Activated CD4-positive, alpha-beta T cell treated with anti-CD3 and anti-CD28 coated beads, Interleukin-2, amount 50 U/mL, for 48 hours (primary cell): ENCODE data around the gene CAV3.
"Not testable (repeated sequence)": the region's sequence is repeated elsewhere in the genome, so short reads cannot be mapped to it uniquely, and the experiment has no call there.

Experiments
- DNase-seq, 2 experiments: peaks; one replicate each; pipeline ENCODE4 v3.0.0-alpha.2; 2020

Gene CAV3

DNA sequence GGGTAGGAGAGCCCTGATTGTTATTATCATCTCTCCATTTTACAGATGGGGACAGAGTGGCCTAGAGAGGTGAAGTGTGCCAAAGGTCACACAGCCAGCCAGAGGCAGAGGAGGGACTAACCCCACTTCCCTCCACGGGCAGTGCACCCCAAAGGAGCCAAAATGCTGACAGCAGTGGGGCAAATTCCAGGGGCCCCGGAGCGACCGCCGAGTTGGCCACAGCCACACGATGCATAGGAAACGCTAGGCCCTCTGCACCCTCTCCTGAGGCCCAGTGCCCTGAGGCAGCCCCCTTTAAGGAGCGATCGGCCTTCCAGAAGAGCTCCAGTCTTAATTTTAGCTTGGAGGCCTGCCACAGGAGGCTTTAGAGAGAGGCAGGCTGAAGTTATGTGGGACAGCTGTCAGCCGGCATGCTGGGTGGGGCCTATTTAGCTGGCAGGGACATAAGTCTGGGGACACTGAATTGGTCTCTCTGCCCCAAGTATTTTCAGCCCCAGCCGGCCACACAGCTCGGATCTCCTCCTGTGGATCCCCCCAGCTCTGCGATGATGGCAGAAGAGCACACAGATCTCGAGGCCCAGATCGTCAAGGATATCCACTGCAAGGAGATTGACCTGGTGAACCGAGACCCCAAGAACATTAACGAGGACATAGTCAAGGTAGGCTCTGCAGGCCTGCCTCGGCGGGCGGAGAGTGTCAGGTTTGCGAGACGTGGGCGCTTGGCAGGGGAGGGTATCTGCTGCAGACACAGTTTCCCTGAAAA is at the start of gene CAV3:
TSS of gene CAV3 (plus strand) at position 471 of the 763 bp plus-strand sequence. CDS start at position 546, 75 bp downstream.
- no peak for DNase-seq

DNA sequence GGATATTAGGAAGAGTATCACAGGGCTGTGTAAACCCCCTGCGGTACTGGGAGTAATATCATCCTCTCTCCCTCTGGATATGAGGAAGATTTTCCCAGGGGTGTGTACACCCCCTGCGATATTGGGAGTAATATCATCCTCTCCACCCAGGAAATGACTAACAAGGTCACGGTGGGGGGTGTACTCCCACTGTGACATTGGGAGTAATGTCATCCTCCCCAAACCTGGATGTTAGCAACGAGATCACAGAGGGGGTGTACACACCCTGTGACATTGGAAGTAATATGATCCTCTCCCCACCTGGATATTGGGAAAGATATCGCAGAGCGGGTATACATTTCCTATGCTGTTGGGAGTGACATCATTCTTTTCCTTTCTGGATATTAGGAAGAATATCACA is 48.6 kb upstream of the CAV3 start:
- not testable (repeated sequence) for DNase-seq

DNA sequence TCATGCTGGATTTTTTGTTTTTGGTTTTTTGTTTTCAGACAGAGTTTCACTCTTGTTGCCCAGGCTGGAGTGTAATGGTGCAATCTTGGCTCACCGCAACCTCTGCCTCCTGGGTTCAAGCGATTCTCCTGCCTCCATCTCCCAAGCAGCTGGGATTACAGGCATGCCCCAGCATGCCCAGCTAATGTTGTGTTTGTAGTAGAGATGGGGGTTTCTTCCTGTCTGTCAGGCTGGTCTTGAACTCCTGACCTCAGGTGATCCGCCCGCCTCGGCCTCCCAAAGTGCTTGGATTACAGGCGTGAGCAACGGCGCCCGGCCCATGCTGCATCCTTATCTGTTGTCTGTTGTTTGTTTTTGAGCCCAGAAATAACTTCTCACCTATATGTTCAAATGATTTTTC is 42.3 kb upstream of the CAV3 start:
- not testable (repeated sequence) for DNase-seq

DNA sequence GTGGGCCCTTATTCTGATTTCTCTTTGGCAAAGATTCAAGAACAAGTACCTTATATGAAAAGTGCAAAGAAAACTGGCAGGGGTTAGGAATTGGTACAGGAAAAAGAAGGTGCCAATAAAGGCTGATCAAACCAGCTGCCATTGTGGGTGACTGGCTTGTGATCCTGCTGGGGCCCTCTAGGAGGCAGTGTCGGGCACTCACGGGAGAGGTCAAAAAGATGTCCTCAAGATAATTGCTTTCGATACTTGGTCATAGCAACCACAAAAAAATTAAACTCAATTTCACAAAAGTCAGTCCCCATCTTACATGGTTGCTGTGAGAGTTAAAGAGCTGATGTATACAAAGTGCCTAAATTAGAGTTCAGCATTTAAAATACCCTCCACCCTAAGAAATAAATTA is 31.0 kb upstream of the CAV3 start:
- DNase-seq, result no peak

DNA sequence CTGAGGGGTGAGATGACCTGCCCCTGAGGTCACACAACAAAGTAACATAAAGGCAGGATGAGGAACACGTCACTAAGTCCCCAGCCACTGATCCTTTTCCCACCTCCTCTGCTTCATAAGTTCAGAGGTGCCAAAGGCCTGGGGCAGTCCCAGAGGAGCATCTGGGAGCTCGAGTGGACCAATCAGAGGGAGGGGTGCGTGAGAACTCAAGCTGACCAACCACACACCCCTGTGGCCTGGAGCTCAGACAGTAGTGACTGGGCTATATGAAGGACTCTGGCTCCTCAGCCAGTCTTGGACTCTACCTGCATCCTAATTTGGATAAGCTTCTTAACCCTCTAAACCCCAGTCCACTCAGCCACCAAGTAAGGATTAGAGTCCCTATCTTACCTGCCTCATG is 28.0 kb upstream of the CAV3 start:
- DNase-seq, result no peak

DNA sequence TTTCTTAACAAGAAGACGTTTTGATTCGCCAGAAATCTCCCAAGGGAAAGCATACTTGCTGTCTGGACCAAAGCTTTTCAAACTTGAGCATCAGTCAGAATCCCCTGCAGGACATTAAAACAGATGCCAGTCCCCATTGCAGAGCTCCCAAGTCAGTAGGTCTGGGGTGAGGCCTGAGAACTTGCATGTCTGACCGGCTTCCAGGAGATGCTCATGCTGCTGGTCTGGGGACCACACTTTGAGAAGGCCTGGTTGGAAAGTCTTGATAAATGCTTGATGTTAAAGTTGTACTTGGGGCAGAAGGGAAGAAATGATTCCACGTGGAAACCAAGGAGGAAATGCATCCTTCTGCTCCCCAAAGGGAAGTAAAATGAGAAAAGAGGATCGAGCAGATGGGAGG is 24.3 kb upstream of the CAV3 start:
- DNase-seq, result no peak

DNA sequence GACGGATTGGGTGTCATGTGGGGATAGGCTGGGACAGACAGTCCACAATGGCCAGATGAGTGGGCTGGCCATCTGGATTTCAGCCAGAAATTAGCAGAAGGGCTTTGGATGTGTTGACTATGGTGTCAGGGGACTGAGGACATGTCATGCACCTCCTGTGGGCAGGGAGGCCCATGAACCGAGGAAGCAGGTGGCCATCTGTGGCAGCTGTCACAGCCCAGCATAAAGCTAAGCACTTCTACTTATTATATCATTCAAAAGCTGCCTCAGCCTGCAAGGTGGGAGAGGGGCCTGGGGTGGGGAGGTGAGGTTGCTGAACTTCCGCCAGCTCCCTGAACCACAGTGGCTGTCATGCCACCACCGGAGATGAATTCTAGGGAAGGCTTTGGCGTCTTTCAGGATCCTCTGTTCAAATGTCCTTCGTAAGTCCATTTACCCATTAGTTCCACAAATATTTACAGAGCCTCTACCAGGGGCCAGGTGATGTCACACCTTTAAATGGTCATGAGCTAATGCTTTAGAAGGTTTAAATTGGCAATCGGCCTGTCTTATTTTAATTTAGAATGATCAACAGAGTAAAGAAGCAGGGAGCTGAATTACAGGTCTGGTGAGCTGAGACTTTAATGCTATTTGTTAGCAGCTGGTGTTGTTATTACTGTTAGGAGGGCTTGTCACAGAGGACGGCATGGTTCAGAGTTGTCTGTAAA is 23.6 kb upstream of the CAV3 start:
- no peak for DNase-seq

DNA sequence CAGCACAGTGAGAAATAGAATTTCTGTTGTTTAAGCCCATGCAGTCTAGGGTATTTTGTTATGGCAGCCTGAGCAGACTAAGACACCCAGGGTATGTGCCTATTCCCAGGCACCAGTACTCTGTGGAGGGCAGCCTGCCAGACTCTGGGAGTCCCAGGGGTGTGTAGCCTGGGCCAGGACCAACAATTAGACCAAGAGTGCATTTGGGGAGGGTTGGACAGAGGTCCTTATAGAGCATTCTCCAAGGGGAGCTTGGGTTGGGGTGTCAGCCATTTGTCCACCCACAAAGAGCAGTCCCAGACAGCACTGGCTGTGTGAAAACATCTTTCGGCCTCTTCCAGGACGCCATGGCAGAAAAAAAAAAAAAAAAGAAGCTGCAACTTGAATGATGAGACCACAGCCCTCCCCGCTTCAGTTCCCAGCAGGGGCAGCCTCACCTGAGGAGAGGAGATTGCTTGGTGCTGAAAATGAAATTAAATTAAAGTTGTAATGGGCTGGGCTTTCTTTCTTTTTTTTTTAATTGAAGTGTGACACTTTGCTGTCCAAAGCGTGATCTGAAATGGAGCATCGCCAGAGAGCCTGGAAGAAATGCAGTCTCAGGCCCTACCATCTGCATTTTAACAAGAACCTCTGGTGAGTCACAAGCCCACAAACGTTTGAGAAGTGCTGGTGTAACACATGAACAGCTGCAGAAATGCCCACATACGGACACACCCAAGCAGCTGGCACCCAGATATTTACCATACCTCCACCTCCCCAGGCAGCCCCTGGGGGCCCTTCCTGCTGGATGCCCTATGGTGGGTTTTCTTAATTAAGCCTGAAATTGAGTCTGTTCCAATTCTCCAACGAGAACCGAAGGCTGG is 21.3 kb upstream of the CAV3 start:
- DNase-seq, result no peak

DNA sequence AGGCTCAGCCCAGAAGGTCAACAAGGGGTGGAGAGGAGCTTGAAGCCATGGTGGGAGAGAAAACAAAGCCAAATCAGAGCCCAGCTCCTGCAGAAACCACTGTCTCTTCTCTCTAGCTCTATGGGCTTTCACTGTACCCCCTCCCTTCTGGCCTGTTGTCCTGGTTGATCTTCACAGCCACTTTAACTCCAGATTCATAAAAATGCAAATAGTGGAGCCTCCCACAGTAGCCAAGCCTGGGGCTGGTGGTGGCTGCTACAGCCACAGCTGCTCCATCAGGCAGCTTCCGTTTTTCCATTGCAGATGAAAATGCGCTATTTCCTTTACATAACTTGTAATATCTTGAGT is 20.7 kb upstream of the CAV3 start:
- no peak for DNase-seq

DNA sequence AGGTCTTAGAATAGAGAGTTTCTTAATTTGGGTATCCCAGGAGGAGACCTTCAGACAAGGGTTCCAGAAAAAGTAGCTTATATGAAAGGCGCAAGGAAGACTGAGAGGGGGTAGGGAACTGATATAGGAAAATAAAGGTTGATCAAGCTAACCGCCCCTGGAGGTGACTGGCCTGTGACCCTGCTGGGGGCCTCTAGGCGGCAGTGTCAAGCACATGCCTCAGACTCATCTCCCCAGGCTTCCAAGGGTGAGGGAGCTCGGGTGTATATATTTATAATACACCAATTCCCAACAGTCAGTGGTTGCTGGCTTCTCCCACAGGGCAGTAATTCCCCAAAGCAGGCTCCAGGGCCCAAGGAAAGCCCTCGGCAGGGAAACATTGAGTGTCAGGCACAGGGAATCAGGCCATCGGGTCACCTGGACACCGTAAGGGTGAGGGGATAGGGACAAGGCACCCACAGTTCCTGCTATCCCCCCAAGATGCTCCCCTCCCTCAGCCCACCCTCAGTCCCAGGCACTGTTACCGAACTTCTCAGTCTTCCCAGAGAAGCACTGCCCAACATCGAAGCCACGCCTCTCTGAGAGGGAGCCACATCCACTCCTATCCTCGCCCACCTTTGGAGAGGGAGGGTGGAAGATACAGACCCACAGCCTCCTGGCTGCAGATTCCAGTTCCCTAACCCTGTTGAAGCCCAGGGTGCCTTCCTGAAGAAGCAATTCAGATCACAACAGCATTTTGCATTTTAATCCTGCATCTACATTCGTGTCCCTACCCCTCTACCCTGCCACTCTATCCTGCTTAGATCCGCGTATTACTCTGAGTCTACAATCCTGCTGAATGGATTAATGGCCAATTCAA is 19.5 kb upstream of the CAV3 start:
- no peak for DNase-seq

DNA sequence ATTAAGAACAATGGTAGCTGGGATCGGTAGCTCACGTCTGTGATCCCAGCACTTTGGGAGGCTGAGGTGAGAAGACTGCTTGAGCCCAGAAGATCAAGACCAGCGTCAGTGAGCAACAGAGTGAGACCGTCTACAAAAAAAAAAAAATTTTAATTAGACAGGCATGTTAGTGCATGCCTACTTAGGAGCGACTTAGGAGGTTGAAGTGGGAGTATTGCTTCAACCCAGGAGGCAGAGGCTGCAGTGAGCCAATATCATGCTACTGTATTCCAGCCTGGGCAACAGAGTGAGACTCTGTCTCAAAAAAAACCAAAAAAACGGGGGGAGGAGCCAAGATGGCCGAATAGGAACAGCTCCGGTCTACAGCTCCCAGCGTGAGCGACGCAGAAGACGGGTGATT is 17.8 kb upstream of the CAV3 start:
- DNase-seq, result not testable (repeated sequence)

DNA sequence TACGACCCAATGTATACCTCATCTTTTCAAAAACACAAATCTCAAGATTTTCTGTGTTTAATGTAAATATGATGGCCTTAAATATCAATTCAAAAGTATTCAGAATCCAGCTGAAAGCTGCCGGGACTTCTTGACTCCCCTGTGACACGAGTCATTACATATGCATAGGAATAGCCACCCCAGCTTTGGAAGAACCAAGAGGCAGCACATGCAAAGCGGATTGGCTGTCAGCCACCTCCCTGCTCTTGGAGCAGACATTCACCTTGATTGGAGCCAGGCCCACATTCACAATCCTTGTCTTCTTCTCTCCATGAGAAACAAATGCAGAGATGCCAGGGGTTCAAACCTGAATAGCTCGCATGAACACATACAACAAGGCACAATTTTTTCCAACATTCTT is 10.8 kb upstream of the CAV3 start:
- DNase-seq, result no peak

DNA sequence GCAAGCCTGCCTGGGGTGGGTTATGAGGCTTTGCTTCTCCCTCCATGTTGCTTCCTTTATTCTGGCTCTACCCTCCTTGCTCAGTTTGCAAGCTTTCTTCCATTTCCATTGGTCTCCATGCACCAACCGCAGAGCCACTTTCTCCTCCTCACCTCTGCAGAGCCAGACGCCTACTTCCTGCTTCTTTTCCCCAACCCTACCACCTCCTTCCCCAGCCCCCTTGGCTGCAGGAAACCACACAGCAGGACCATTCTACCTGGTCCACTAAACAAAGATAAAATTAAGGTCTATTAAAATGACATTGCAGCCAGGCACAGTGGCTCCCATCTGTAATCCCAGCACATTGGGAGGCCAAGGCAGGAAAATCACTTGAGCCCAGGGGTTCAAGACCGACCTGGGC is 10.0 kb upstream of the CAV3 start:
- no peak for DNase-seq

DNA sequence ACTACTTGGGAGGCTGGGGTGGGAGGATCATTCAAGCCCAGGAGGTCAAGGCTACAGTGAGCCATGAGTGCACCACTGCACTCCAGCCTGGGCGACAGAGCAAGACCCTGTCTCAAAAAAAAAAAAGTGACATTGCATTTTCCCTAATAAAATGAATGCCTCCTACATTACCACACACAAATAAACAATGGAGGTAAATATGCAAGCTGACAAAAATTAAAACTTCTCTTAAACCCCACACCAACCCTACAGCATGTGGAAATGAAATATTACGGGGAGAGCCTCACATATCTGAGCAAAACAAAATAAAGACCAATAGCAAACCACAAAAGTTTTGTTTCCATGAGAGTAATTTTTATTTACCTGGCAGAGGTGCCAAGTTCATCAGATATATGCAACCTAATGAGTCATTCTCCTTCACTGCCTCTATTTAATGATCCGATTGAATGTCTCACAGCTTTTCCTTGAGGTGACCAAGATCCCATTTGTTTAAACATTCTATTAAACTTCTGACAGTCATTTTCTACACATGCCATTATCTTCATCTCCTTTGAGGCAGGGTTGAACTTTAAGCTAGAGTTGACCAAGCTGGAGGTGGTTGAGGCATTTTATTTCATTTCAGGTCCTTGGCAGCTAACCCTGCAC is 9.4 kb upstream of the CAV3 start:
- DNase-seq, result no peak

DNA sequence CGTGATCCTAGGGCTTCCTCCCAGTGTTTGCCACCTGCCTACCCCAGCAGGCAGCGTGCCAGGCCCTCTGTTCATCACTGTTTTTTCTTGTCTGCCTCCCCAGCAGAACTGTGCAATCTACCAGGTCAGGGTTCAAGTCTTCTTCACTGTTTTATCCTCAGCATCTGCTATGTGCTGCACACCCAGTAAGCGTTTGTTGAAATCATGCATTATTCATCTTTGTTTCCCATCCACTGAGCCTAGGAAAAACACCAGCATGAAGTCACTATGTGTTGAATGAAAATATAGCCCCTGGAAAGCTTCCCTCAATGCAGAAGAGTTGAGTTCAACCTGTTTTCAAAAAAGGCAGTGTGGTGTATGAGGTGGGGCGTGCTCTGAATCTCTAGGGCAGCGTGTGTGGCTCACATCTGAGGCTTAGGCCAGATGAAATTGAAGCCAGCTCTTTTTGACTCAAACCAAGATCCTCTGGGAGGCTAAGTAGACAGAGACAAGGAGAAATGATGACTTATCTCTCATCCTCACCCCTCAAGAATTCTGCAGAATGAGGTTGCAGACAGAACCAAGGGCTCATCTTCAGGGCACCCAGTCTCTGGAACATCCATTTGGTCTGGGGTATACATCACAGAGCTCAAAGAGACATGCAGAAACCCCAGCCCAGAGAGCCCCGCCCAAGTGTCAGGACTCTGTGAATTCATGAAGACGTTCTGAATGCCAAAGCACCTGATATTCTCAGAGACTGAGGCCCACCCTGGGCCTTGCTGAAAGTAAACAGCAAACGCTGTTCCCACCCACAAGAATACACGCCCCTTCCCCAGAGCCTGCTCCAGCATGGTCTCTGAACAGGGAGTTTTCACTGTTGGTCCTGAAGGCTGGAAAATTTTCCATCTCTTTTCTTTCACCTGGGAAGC is 5.7 kb upstream of the CAV3 start:
- DNase-seq, result no peak

DNA sequence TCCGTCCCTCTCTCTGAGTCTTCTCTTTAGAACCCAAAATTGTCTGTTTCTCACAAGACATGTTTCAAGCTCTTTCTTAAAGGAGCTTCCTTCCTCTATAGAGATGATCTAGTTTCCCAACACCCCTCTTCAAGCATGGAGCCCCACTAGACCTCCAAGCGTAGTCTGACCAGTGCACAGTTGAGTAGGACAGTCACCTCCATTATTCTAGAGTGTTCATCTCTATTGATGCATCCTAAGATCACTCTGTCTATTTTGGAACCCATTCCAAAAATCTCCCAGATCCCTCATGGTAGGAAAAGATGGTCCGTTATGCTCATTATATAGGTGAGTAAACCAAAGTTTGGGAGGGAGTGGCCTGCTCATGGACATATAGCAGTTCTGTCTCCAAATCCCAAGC is 4.1 kb upstream of the CAV3 start:
- DNase-seq, result no peak

DNA sequence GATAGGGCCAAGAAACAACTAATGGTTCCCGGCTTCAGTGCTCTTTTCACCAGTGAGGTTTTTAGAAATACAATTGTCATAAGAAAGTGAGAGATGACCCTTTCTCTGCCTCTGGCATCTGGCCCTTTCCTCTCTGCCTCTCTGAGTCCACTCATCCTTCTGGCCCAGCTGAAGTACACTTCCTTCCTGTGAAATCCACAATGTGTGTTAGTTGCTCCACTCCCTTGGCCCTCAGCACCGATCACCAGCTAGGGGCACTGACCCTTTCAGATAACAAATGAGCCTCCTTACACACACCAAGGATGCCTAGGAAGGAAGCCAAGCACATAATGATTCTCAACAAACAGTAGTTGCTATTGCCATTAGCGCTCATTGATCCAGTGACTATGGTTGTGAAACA is 2.9 kb upstream of the CAV3 start:
- no peak for DNase-seq

DNA sequence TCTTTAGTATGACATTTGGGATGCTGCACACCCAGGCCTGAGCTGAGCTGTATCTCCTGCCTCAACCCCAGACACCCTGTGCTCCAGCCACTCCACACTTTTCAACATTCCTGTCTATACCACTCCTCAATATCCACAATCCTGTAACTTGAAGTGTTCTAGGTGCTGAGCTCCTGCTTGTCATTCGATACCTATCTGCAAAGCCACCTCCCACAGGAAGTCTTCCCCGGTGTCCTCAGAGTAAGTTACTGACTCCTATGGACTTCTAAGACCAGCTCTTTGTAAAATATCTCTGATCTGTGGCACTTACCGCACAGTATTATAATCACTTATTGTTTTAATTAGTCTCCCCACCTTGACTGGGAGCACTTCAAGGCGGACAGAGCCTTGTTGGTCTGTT is 1.2 kb upstream of the CAV3 start:
- DNase-seq, result no peak

DNA sequence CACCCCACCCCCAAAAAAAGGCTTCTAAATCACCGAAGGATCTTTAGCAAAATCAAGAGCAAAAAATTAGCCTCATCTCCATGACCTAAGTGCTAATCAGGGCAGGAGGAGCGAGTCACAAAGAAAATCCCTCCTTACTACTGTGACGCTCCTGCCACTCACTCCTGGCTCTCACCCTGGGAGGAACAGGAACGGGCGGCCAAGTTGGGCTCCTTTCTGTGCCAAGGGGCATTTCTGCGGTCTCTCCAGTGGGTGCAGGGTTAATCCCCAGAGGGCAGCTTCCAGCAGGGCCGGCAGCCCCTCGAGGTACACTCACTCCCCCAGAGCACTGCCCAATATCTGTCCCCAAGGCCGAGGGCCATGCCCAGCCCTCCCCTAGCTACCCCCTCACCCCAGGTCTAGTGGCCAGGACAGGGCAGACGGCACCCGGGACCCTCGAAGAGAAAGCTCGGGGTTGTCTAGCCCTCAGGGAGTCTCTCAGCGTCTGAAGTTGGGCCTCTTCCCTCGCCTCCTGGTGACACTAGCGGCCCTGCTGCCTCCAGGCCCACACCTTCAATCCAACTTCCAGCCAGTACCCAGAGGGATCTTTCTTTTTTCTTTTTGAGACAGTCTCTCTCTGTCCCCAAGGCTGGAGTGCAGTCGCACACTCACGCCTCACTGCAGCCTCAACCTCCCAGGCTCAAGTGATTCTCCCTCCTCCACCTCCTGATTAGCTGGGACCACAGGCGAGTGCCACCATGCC is 706 bp downstream of the CAV3 start:
- DNase-seq, result no peak

DNA sequence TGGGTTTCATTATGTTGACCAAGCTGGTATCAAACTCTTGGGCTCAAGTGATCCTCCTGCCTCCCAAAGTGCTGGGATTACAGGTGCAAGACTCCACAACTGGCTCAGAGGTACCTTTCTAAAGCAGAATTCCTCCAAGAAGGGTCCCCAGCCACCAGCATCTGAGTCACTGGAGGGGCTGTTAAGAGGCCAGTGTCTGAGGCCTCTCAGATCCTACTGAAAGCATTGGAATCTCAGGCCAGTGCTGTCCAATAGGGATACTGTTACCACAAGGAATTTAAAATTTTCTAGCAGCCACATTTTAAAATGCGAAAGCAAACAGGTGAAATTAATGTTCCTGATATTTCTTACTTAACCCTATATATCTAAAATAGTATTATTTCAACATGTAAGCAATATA is 1.3 kb downstream of the CAV3 start:
- no peak for DNase-seq
